ENCODE measurements around the gene LCE7A.

DNA sequence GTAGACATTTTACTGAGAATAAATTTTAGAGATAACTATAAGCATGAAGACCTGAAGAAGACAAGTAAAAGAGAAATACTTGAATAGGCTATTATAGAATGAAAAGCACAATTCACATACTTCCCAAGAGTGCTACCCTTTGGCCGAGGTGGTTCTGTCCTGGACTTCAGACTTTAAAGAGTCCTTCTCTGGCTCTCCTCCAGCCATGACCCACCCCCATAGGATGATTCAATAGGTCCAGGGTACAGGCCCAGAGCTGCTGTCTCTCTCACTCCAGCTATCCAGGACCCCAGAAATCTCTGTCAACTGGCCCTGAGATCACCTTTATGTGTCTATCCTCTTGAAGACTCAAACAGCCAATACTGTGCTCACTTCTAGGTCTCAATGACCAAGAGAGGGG lies 17.0 kb downstream of the LCE7A start:
- TF ChIP-seq CTCF (IDR thresholded peaks at IDR 0.05) (no peak), EP300 (IDR thresholded peaks at IDR 0.05) (no peak), POLR2A (IDR thresholded peaks at IDR 0.05) (no peak)
